ENCODE results near the gene RARB.

The RARB gene

GRCh38 chr3:25472731-25473130, 44.7 kb downstream of the RARB start:
- ChIA-PET POLR2A (no interaction called here), CTCF (interaction anchor here (1.2 kb wide), 1 partner anchor 18 kb away, joined by 3 read pairs; no protein-coding TSS in a partner anchor)
- DNase-seq (ENCODE audit: extremely low spot score), result no peak
- TF ChIP-seq CTCF (IDR thresholded peaks at IDR 0.05; ENCODE audit: control extremely low read depth, extremely low read depth, low read depth, missing control alignments), result no peak

- no peak for TF ChIP-seq CTCF (IDR thresholded peaks at IDR 0.05; ENCODE audit: control extremely low read depth, extremely low read depth, low read depth, missing control alignments)
- ChIA-PET POLR2A (no interaction called here), CTCF (interaction anchor here (1.2 kb wide), 1 partner anchor 18 kb away, joined by 3 read pairs; no protein-coding TSS in a partner anchor)
- DNase-seq (ENCODE audit: extremely low spot score), result no peak
These were observed 45.2 kb downstream of the RARB start for GRCh38 chr3:25473246-25473645.

- ChIA-PET CTCF (no interaction called here), POLR2A (no interaction called here)
- no peak for TF ChIP-seq CTCF (IDR thresholded peaks at IDR 0.05; ENCODE audit: control extremely low read depth, extremely low read depth, low read depth, missing control alignments)
- DNase-seq (ENCODE audit: extremely low spot score), result no peak
These were observed 46.0 kb downstream of the RARB start for GRCh38 chr3:25474052-25474451.

GRCh38 chr3:25476639-25477038, 48.6 kb downstream of the RARB start:
- POLR2A ChIA-PET, result no interaction called here
- CTCF ChIA-PET, result no interaction called here
- no peak for DNase-seq (ENCODE audit: extremely low spot score)
- no peak for TF ChIP-seq CTCF (IDR thresholded peaks at IDR 0.05; ENCODE audit: control extremely low read depth, extremely low read depth, low read depth, missing control alignments)

- no peak for DNase-seq (ENCODE audit: extremely low spot score)
- ChIA-PET POLR2A (no interaction called here), CTCF (interaction anchor here (0.8 to 2.6 kb wide), 3 partner anchors 9 to 115 kb away, joined by 3 to 8 read pairs (median 3); no protein-coding TSS in a partner anchor)
- no peak for TF ChIP-seq CTCF (IDR thresholded peaks at IDR 0.05; ENCODE audit: control extremely low read depth, extremely low read depth, low read depth, missing control alignments)
These were observed 50.2 kb downstream of the RARB start for GRCh38 chr3:25478211-25478757.

- no peak for DNase-seq (ENCODE audit: extremely low spot score)
- POLR2A ChIA-PET, result no interaction called here
- TF ChIP-seq CTCF (IDR thresholded peaks at IDR 0.05; ENCODE audit: control extremely low read depth, extremely low read depth, low read depth, missing control alignments), result no peak
- CTCF ChIA-PET, result interaction anchor here (1.4 to 2.6 kb wide), 2 partner anchors 10 to 115 kb away, joined by 3 to 8 read pairs; no protein-coding TSS in a partner anchor
These were observed 51.1 kb downstream of the RARB start for GRCh38 chr3:25478964-25479726.

Data from GM10248 (cell line).